Activated effector memory CD4-positive, alpha-beta T cell treated with anti-CD3 and anti-CD28 coated beads, Interleukin-2, amount 50 U/mL, for 16 hours (primary cell): ENCODE data around the gene SLC24A4.

Experiments used
- DNase-seq: peaks from one replicate; pipeline ENCODE4 v3.0.0-alpha.2; 2020

The SLC24A4 gene

GRCh38 chr14:92441751-92442504 lies 119.0 kb downstream of the SLC24A4 start:
- DNase-seq: no peak

GRCh38 chr14:92443167-92443566 lies 120.2 kb downstream of the SLC24A4 start:
- no peak for DNase-seq

DNA sequence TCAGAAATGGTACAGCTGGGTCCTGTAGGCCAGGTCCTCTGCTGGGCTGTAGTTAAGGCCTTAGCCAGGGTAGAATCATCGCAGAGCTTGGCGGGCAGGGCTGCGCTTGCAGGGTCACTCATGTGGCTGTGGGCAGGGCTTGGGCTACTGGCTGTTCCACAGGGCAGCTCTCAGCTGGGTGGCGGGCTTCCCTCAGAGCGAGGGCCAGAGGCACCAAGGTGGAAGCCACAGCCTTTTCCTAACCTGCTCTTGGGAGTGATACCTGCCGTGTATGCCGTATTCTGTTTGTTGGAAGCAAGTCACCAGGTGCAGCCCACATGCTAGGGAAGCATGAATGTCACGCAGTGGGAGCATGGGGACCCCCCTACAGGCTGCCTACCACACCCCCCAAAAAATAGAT lies 120.8 kb downstream of the SLC24A4 start:
- DNase-seq: no peak

DNA sequence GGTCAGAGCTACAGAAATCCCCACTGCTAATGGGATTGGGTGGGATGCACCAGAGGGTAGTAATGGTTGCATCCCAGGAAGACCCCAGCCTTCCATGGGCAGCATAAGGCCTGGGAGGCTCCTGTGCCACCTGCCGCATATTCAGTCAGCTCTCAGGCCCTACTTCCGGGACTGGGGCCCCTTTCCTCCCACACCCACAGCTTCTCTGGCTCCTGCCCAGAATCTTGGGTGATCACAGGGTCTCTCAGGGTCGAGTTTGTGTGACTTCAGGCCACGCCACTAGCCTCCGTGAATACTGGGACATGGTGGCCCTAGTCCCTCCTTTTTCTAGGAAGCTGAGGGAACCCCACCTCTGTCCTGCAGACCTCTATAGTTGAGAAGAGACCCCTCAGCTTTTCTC lies 123.8 kb downstream of the SLC24A4 start:
- no peak for DNase-seq

DNA sequence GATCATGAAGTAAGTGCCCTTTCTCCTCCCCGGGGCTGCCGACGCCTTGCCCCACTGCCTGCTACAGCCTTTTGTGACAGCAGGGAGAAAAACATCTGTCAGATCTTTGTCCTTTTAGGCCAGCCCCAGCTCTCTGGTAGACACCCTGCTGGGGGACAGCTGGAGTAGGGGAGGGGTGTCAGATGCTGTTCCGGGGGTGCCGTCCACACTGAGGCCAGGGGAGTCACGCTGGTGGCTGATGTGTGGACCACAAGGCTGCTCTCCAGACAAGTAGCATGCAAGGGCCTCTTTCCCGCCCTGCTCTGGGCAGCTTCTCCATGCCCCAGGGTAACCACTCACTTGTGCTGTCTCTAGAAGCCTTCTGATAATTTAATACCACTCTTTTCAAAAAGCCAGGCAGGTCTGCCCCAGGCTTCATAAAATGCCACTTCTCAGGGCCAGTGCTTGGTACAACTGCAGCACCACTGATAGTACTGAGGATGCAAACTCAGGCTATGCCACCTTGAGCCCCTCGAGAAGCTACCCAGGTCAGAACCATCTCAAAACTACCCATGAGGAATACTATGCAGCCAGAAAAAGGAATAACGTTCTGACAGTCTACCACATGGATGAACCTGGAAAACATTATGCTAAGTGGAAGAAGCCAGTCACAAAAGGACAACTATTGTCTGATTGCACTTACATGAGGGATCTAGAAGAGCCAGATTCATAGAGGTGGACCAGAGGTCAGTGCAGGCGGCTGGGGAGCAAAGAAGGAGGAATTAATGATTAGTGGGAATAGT lies 124.6 kb downstream of the SLC24A4 start:
- no peak for DNase-seq

DNA sequence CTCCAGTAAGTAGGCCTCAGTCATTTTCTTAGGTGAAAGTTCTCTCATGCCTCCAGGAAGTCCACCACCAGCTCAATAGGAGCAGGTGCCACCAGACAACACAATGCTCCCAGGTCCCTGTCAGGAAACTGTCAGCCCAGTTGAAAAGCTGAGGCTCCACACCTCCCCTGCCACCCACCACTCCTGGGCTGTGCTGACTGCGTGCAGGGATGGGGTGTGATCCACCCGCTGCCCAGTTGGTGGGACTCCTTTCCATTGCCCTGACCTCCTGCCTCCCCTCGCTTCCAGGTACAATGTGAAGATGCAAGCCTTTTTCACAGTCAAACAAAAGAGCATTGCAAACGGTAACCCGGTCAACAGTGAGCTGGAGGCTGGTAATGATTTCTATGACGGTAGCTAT lies 125.8 kb downstream of the SLC24A4 start:
- no peak for DNase-seq

- no peak for DNase-seq
Measured at GRCh38 chr14:92449404-92450181, 126.6 kb downstream of the SLC24A4 start.

GRCh38 chr14:92450351-92451070 lies 127.5 kb downstream of the SLC24A4 start:
- DNase-seq: no peak

- DNase-seq: no peak
Measured at GRCh38 chr14:92451245-92451644, 128.3 kb downstream of the SLC24A4 start.

DNA sequence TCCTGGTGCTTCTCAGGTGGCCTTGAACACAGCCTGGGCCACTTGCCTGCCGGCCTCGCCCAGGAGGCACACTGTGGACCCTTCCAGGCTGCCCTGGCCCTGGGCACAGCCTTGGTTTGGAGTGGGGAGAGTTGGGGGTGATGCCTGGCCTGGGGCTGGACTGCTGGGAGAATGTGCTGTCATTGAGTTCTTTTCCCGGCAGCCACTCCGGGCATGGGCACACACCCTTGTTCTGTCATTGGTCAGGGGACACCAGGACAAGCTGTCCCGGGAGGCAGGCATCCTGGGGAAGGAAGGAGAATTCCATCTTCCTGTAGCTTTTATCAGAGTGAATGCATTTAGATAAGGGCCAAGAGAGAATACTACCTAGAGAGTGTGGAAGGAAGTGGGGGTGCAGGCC lies 128.8 kb downstream of the SLC24A4 start:
- no peak for DNase-seq

DNA sequence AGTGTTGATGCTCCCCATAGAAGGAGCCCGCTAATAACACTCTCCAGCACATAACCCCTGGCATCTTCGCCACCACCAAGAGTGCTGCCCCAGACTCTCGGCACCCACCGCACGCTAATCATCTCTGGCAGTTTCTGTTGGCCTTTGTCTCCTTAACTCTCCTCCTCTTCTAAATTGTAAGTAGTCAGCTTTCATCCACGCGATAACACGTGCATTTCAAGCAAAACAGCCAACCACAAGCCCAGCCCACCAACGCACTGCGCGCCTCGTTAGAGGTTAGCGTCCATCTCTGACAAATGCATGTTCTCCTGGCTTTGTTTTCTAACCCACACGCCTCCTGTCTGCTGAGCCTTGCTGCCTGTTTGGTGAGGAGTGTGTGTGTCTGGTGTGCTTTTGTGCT lies 129.5 kb downstream of the SLC24A4 start:
- DNase-seq: no peak

DNA sequence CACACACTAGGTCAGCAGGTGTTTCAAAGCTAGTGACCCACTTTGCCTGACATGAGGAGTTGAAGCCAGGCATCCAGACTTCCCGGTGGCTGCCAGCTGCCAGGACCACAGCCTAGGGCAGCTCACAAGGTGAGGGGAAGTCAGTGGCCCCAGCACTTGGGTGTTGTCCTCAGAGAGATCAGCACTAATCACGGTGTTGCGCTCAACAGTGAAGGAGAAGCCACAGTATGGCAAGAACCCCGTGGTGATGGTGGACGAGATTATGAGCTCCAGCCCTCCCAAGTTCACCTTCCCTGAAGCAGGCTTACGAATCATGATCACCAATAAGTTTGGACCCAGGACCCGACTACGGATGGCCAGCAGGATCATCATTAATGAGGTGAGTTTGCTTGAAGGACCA lies 130.7 kb downstream of the SLC24A4 start:
- no peak for DNase-seq

DNA sequence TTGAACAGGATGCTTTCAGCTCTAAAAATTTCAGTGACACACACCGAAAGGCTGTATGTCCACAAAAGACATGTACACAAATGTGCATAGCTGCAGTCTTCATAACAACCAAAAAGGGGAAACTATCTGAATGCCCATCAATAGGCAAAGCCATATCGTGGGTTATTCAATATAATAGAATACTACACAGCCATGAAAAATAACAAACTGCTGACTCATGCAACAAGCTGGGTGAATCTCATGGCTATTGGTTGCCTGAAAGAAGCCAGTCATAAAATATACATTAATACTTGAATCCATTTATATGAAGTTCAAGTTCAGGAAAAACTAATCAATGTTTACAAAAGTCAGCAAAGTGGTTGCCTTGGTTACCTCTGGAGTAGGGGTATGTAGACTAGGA lies 132.3 kb downstream of the SLC24A4 start:
- DNase-seq: no peak

GRCh38 chr14:92456215-92457015 lies 133.4 kb downstream of the SLC24A4 start:
- no peak for DNase-seq

DNA sequence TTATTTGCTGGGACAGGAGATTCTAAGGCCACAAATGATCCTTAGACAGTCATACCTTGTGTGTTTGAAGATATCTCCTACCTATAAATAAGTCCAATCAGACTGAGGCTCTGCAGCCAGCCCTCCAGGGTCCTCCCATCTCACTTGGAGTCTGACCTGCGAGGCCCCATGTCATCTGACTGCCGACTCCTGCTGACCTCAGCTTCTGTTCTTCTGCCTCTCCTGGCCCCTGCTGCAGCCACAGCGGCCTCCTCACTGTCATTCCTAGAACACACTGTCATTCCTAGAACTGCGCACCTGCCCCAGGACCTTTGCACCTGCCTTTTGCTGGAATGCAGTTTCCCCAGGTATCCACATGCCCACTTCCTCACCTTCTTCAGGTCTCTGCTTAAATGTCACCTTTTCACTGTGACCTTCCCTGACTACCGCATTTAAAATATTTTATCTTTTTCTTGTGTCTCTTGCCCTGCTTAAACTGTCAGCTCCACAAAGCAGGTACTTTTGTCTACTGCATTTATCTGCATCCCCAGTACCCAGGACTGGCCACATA lies 134.1 kb downstream of the SLC24A4 start:
- no peak for DNase-seq

GRCh38 chr14:92458136-92459029 lies 135.4 kb downstream of the SLC24A4 start:
- DNase-seq: no peak

DNA sequence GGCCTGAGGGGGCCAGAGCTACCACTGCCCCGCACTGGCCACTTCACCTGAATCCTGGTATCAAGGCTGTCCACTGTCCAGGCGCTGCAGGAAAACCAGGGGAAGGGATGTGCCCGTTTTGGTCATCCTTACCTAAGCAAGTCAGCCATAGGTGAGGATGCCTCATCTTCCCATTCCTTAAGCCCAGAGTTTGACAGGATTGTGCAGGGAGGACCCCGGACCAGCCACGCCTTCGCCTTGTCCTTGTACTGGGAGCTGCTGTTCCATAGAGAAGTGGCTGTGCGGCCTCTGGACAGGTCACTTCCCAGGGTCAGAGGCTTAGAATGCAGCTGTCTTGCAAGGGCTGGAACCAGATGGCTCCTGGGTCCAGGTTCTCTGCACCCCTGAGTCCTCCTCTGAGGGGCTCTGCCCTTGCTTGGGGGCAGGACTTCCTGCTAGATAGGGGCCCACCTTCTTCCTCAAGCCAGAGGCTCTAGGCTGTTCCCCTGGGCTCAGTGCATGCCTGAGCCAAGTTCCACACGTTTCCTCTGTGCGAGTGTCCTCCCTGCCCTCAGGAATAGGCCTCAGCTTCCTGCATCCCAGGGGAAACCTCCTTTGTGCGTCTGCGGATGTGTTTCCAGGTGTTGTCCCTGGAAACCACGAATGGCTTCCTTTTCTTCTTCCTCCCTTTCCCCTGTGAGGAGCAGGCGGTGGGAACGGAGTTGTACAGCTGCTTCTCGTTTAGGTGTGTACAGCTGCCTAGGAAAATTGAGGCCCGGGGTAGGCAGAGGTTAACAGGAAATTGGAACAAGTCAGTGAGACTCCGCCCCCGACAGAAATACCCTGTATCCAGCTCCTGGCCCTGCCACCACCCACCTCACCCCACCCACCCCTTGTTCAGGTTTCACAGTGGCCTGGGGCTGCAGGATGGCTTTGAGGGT lies 136.3 kb downstream of the SLC24A4 start:
- no peak for DNase-seq

- DNase-seq: no peak
Measured at GRCh38 chr14:92459950-92460421, 137.0 kb downstream of the SLC24A4 start.

DNA sequence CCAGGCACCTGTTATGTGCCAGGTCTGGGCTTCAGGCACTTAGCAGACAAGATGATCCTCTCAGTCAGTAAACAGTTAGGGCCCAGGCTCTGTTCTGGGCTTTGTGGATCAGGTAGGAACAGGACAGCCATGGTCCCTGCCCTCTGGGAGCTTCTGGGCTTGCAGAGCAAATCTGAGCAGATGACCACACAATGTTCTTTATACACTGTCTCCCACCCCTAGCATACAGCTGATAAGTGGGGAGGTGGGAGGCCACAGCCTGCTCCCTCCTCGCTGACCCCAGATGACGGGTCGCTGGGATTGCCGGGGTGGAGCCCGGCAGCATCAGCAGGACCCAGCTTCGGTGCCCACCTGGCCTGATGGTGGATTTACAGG lies 137.6 kb downstream of the SLC24A4 start:
- DNase-seq: no peak
